OCI-LY1 (cell line): ENCODE measurements around the gene GPALPP1.

Source experiments
- H2AFZ ChIP-seq: fragments of 200-600 bp; sonication (generic), shearing (Covaris generic); 2 replicates; pipeline ENCODE4 v1.6.0; 2014; ENCODE audit warnings: antibody characterized with exemption, mild to moderate bottlenecking, low read length
- H3F3A ChIP-seq: fragments of 200-600 bp; sonication (generic), shearing (Covaris generic); 2 replicates; pipeline ENCODE4 v1.6.0; 2014; ENCODE audit warnings: mild to moderate bottlenecking, antibody characterized with exemption, low read length, moderate library complexity; ENCODE audit not compliant: insufficient read depth
- H3K27ac ChIP-seq: fragments of 200-600 bp; sonication (generic); 2 replicates; pipeline ENCODE4 v1.5.1; 2014; ENCODE audit warnings: low read length, mixed run types, mild to moderate bottlenecking, low read depth; ENCODE audit not compliant: poor library complexity, severe bottlenecking
- H3K27me3 ChIP-seq: fragments of 200-600 bp; sonication (generic); 2 replicates; pipeline ENCODE4 v1.6.0; 2014; ENCODE audit warnings: antibody characterized with exemption, mild to moderate bottlenecking, low read length, moderate library complexity; ENCODE audit not compliant: insufficient read depth
- H3K36me3 ChIP-seq: fragments of 200-600 bp; sonication (generic); 2 replicates; pipeline ENCODE4 v1.6.1; 2014; ENCODE audit warnings: mild to moderate bottlenecking, antibody characterized with exemption, low read length, moderate library complexity, mixed read lengths; ENCODE audit not compliant: insufficient read depth
- H3K4me1 ChIP-seq: fragments of 200-600 bp; sonication (generic); 2 replicates; pipeline ENCODE4 v1.5.1; 2014; ENCODE audit warnings: mild to moderate bottlenecking, low read length, moderate library complexity; ENCODE audit not compliant: insufficient read depth, severe bottlenecking
- H3K4me2 ChIP-seq: fragments of 200-600 bp; sonication (generic), shearing (Covaris generic); 2 replicates; pipeline ENCODE4 v1.6.1; 2014; ENCODE audit warnings: low read length
- H3K4me3 ChIP-seq: fragments of 200-600 bp; sonication (generic); 2 replicates; pipeline ENCODE4 v1.5.1; 2014; ENCODE audit warnings: low read length, low read depth, mild to moderate bottlenecking, mixed read lengths; ENCODE audit not compliant: poor library complexity, severe bottlenecking
- H3K79me2 ChIP-seq: fragments of 200-600 bp; shearing (Covaris generic); 2 replicates; pipeline ENCODE4 v1.6.1; 2016; ENCODE audit warnings: mixed run types, low read length, mixed read lengths; ENCODE audit not compliant: insufficient read depth
- H3K9ac ChIP-seq: fragments of 200-600 bp; sonication (generic), shearing (Covaris generic); 2 replicates; pipeline ENCODE4 v1.6.1; 2014; ENCODE audit warnings: mild to moderate bottlenecking, low read length, mixed read lengths
- H3K9me2 ChIP-seq: fragments of 200-600 bp; sonication (generic), shearing (Covaris generic); 2 replicates; pipeline ENCODE4 v1.6.1; 2014; ENCODE audit warnings: low read depth, mild to moderate bottlenecking, low read length, mixed read lengths
- H3K9me3 ChIP-seq: fragments of 200-600 bp; shearing (Covaris generic); 2 replicates; pipeline ENCODE4 v1.6.1; 2014; ENCODE audit warnings: low read length, mixed read lengths
- H4K20me1 ChIP-seq: fragments of 200-600 bp; sonication (generic), shearing (Covaris generic); 2 replicates; pipeline ENCODE4 v1.6.0; 2016; ENCODE audit warnings: mild to moderate bottlenecking, low read length; ENCODE audit not compliant: insufficient read depth
- CTCF ChIP-seq: fragments of 200-600 bp; sonication (generic), shearing (Covaris generic); IDR thresholded peaks from 2 replicates; pipeline ENCODE4 v1.5.1; 2017; ENCODE audit warnings: mild to moderate bottlenecking, antibody characterized with exemption, low read length, moderate library complexity, mixed read lengths
- EZH2 ChIP-seq: fragments of 200-600 bp; sonication (generic), shearing (Covaris generic); IDR thresholded peaks from 2 replicates; pipeline ENCODE4 v1.8.0; 2017; ENCODE audit warnings: borderline replicate concordance, mixed run types, mild to moderate bottlenecking, antibody characterized with exemption, low read length, moderate library complexity, mixed read lengths

The GPALPP1 gene

GRCh38 chr13:44952671-44953070 is 36.7 kb upstream of the GPALPP1 start:
- Histone ChIP-seq H3K4me2 (no peak overlapping the region), H3K36me3 (peaks cover 19% of the 10 kb centered on the region; the same call in 1 of the 2 replicates), H3F3A (no peaks in the 10 kb centered on the region), H3K4me3 (no peak overlapping the region), H3K79me2 (no peaks in the 10 kb centered on the region), H3K9me3 (no peaks in the 10 kb centered on the region), H4K20me1 (no peaks in the 10 kb centered on the region), H3K9ac (no peak overlapping the region), H3K27me3 (no peaks in the 10 kb centered on the region), H3K9me2 (no peaks in the 10 kb centered on the region), H3K27ac (no peak overlapping the region), H3K4me1 (no peaks in the 10 kb centered on the region), H2AFZ (no peak overlapping the region)
- TF ChIP-seq CTCF (no peak), EZH2 (no peak)

- Histone ChIP-seq H3K4me3 (no peak overlapping the region), H4K20me1 (no peaks in the 10 kb centered on the region), H3K9me2 (no peaks in the 10 kb centered on the region), H2AFZ (no peak overlapping the region), H3K4me2 (no peak overlapping the region), H3K9me3 (no peaks in the 10 kb centered on the region), H3K27ac (no peak overlapping the region), H3F3A (no peaks in the 10 kb centered on the region), H3K4me1 (no peaks in the 10 kb centered on the region), H3K27me3 (no peaks in the 10 kb centered on the region), H3K79me2 (no peaks in the 10 kb centered on the region), H3K9ac (no peak overlapping the region), H3K36me3 (peaks cover 31% of the 10 kb centered on the region; the same call in 1 of the 2 replicates)
- TF ChIP-seq EZH2 (no peak), CTCF (no peak)
Measured at GRCh38 chr13:44954224-44954623, 35.1 kb upstream of the GPALPP1 start.

GRCh38 chr13:44955406-44955805 is 33.9 kb upstream of the GPALPP1 start:
- TF ChIP-seq EZH2 (no peak), CTCF (no peak)

More at GRCh38 chr13:44955406-44955805, 33.9 kb upstream of the GPALPP1 start:
- no peak overlapping the region for H3K27ac ChIP-seq
- no peak overlapping the region for H2AFZ ChIP-seq
- H3K4me3 ChIP-seq = no peak overlapping the region
- no peaks in the 10 kb centered on the region for H3K9me3 ChIP-seq
- no peak overlapping the region for H3K4me2 ChIP-seq
- H4K20me1 ChIP-seq = no peaks in the 10 kb centered on the region
- H3K27me3 ChIP-seq = no peaks in the 10 kb centered on the region
- no peaks in the 10 kb centered on the region for H3K79me2 ChIP-seq
- H3F3A ChIP-seq = no peaks in the 10 kb centered on the region
- H3K4me1 ChIP-seq = no peaks in the 10 kb centered on the region
- no peaks in the 10 kb centered on the region for H3K9me2 ChIP-seq
- H3K9ac ChIP-seq = no peak overlapping the region
- H3K36me3 ChIP-seq = peaks cover 28% of the 10 kb centered on the region; the same call in 1 of the 2 replicates
